ENCODE measurements around the gene ARHGAP11B.
A peak's percentile ranks its signal among the peaks of the same experiment; 100 is the strongest.
"Not testable (repeated sequence)": the region's sequence is repeated elsewhere in the genome, so short reads cannot be mapped to it uniquely, and the experiment has no call there.

ARHGAP11B gene

GRCh38 chr15:30625436-30626193, at the start of gene ARHGAP11B:
ARHGAP11B (plus strand) TSS chr15:30626128.
- DNase-seq = peak; percentile 95

GRCh38 chr15:30579394-30579970, 46.4 kb upstream of the ARHGAP11B start:
- not testable (repeated sequence) for DNase-seq

GRCh38 chr15:30580716-30581115, 45.2 kb upstream of the ARHGAP11B start:
- DNase-seq = not testable (repeated sequence)

- DNase-seq = not testable (repeated sequence)
Observed at GRCh38 chr15:30598953-30599352, 27.0 kb upstream of the ARHGAP11B start.

- not testable (repeated sequence) for DNase-seq
Observed at GRCh38 chr15:30603796-30604195, 22.1 kb upstream of the ARHGAP11B start, which contains the start of gene GOLGA8H. GOLGA8H (plus strand) TSS chr15:30604028; CDS start chr15:30604126, 98 bp downstream.

GRCh38 chr15:30612271-30612670, 13.7 kb upstream of the ARHGAP11B start:
- DNase-seq = not testable (repeated sequence)

- DNase-seq = not testable (repeated sequence)
Observed at GRCh38 chr15:30621342-30621741, 4.6 kb upstream of the ARHGAP11B start.

- not testable (repeated sequence) for DNase-seq
Observed at GRCh38 chr15:30626194-30626565, 252 bp downstream of the ARHGAP11B start.

GRCh38 chr15:30626632-30627031, 704 bp downstream of the ARHGAP11B start:
- DNase-seq = not testable (repeated sequence)

- DNase-seq = no peak
Observed at GRCh38 chr15:30650012-30650929, 24.3 kb downstream of the ARHGAP11B start.

- not testable (repeated sequence) for DNase-seq
Observed at GRCh38 chr15:30661154-30661553, 35.2 kb downstream of the ARHGAP11B start.

- DNase-seq = not testable (repeated sequence)
Observed at GRCh38 chr15:30669621-30670020, 43.7 kb downstream of the ARHGAP11B start.

GRCh38 chr15:30670056-30670455, 44.1 kb downstream of the ARHGAP11B start:
- DNase-seq = no peak

- DNase-seq = no peak
Observed at GRCh38 chr15:30671309-30671708, 45.4 kb downstream of the ARHGAP11B start.

- DNase-seq = no peak
Observed at GRCh38 chr15:30675126-30675525, 49.2 kb downstream of the ARHGAP11B start.

GRCh38 chr15:30675891-30676290, 50.0 kb downstream of the ARHGAP11B start:
- not testable (repeated sequence) for DNase-seq

- not testable (repeated sequence) for DNase-seq
Observed at GRCh38 chr15:30680997-30681396, 55.1 kb downstream of the ARHGAP11B start.

- DNase-seq = not testable (repeated sequence)
Observed at GRCh38 chr15:30685709-30686285, 59.9 kb downstream of the ARHGAP11B start.

GRCh38 chr15:30686651-30687050, 60.7 kb downstream of the ARHGAP11B start:
- not testable (repeated sequence) for DNase-seq
